Osteocyte (in vitro differentiated cells): ENCODE data around the gene RHOF. TPM values are rescaled to one million over a fixed set of nuclear protein-coding genes. Genes with fewer than 3 reads are reported as not detected.

ENCODE experiments used
- DNase-seq: peaks from one replicate; pipeline ENCODE4 v3.0.0; 2021; ENCODE audit warnings: mixed read lengths; ENCODE audit not compliant: unreplicated experiment; ENCODE audit errors: extremely low spot score
- H3K27ac Mint-ChIP-seq: one replicate; pipeline ENCODE4 v1.8.0; 2021; ENCODE audit warnings: mild to moderate bottlenecking, mixed read lengths; ENCODE audit not compliant: unreplicated experiment
- H3K27me3 Mint-ChIP-seq: one replicate; pipeline ENCODE4 v1.8.0; 2021; ENCODE audit warnings: mixed read lengths; ENCODE audit not compliant: unreplicated experiment
- H3K36me3 Mint-ChIP-seq: one replicate; pipeline ENCODE4 v1.8.0; 2021; ENCODE audit warnings: mixed read lengths; ENCODE audit not compliant: unreplicated experiment
- H3K4me1 Mint-ChIP-seq: one replicate; pipeline ENCODE4 v1.8.0; 2021; ENCODE audit warnings: mixed read lengths; ENCODE audit not compliant: unreplicated experiment
- H3K4me3 Mint-ChIP-seq: one replicate; pipeline ENCODE4 v1.8.0; 2021; ENCODE audit warnings: mild to moderate bottlenecking, moderate library complexity, mixed read lengths; ENCODE audit not compliant: unreplicated experiment
- H3K9me3 Mint-ChIP-seq: one replicate; pipeline ENCODE4 v1.8.0; 2021; ENCODE audit warnings: mixed read lengths; ENCODE audit not compliant: unreplicated experiment
- CTCF ChIP-seq: fragments of 200-600 bp; sonication (generic); IDR thresholded peaks from 2 replicates; pipeline ENCODE4 v1.5.0; 2021; ENCODE audit warnings: antibody characterized with exemption, mild to moderate bottlenecking, moderate library complexity
- total RNA-seq: library from RNA; stranded (reverse); gene quantifications from 2 replicates; pipeline ENCODE4 v1.2.1, GENCODE V29; 2021

The RHOF gene
- total RNA-seq, 1 donor from 2014 or later: 11.3 TPM

GRCh38 chr12:121796855-121797751 is 3.6 kb upstream of the RHOF start:
- Mint-ChIP-seq H3K36me3 (peaks cover 17% of the 10 kb centered on the region), H3K4me1 (peaks cover 55% of the 10 kb centered on the region), H3K27me3 (no peaks in the 10 kb centered on the region), H3K4me3 (peak overlapping the region; percentile 68), H3K27ac (peak overlapping the region; percentile 92), H3K9me3 (no peaks in the 10 kb centered on the region)
- peak; percentile 42 for TF ChIP-seq CTCF
- DNase-seq: no peak

DNA sequence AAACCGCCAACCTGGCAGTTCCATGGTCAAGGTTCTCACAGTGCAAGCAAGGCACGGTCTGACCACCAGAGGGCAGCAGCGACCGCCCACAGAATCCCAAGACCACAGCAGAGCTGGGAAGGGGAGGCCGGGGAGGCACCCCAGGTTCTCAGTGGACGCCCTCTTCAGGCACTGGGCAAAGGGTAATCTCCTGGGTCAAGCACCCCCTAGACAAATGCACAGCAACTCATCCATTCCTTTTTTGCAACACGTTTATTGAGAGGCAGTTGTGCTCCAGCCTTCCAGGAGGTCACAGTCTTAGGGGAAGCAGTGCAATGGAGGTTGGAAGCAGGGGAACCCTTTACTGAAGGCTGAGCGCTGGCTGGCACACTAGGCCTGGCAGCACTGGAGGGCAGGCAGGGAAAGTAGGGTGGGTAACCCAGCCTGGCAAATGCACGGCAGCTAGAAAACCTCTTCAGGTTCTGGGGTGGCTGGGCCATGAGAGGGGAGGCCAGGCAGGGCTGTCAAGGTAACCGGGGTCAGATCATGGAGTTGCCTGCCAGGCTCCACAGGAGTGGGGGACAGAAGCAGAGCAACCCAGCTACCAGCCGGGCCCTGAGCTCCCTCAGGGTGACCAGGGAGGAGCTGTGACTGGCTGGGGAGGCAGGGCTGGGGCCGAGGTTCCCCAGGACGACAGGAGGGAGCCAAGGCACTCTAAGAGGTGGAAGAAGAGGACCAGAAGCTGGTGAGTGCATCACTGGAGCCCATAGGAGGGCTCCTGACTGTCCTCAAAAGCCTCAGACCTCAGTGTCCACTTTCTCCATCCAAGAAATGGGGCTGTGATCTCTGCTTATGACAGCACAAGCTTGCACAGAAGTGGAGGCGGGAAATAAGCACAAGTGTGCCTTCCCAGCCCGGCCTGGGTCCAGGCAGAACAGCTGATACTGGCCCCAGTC is 1.8 kb upstream of the RHOF start:
- Mint-ChIP-seq H3K4me1 (peaks cover 52% of the 10 kb centered on the region), H3K36me3 (peaks cover 10% of the 10 kb centered on the region), H3K9me3 (no peaks in the 10 kb centered on the region), H3K4me3 (peak overlapping the region; percentile 67), H3K27me3 (no peaks in the 10 kb centered on the region), H3K27ac (peak overlapping the region; percentile 95)
- DNase-seq: peak; percentile 95
- peak; percentile 95 for TF ChIP-seq CTCF

DNA sequence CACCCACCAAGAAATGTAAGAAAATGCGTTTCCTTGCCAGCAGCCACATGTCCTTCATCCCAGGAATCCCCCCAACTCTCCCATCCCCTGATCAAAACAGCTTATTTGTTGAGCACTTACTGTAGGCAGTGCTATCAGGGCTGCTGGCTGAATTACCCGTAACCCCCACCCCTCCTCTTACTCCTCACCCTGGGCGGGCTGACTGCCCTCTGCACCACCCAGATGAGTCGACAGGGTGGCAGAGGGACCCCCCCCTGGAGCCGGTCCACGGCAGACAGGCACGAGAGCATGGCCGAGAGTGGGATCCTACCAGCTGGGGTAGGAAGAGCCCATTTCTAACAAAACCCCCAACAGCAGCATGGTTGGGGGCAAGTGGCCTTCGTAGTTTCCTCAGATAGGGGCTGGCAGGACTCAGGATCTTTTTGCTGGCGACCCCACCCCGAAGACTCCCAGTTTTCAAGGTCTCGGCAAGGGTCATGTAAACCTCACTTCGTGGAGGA is 1.1 kb upstream of the RHOF start:
- Mint-ChIP-seq H3K36me3 (peaks cover 10% of the 10 kb centered on the region), H3K4me3 (peak overlapping the region; percentile 70), H3K27me3 (no peaks in the 10 kb centered on the region), H3K4me1 (peaks cover 53% of the 10 kb centered on the region), H3K27ac (peak overlapping the region; percentile 95), H3K9me3 (no peaks in the 10 kb centered on the region)
- DNase-seq: no peak
- TF ChIP-seq CTCF: no peak

DNA sequence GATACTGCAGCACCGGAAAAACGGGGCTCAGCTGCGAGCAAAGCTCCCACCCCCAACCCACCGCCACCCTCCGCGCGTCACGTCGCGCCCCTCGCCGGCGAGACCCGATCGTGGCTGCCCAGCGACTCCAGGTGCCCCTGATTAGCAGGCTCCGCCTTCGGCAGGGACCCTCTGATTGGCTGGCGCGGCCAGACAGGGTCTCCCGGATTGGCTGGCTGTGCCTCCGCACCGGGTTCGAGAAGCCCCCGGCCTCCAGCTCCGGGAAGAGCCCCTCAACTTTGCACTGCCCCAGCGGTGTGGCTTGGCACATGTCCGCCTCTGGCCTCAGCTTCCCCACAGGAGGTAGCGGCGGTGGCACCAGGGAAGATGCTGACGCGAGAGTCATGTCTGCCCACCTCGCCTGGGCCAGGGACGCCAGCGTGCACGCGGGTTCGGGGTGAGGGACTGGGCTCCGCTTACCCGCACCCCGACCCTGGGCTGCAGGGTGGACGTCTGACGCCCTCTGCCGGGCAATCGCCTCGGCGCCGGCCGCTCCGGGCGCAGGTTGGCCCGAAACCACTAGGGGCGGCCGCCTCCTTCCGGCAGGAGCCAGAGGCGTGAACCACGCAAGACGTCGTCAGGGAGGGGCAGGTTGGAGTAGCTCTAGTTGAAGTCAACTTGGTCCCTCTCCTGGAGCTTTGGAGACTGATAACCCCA is 498 bp upstream of the RHOF start:
- peak; percentile 96 for DNase-seq
- Mint-ChIP-seq H3K36me3 (peaks cover 10% of the 10 kb centered on the region), H3K27me3 (no peaks in the 10 kb centered on the region), H3K4me3 (peak overlapping the region; percentile 70), H3K4me1 (peaks cover 48% of the 10 kb centered on the region), H3K9me3 (no peaks in the 10 kb centered on the region), H3K27ac (peak overlapping the region; percentile 95)
- peak; percentile 100 for TF ChIP-seq CTCF
